CMK (cell line): ENCODE results near the gene PUS3.
"Not testable (repeated sequence)": the region's sequence is repeated elsewhere in the genome, so short reads cannot be mapped to it uniquely, and the experiment has no call there.

ENCODE experiments used
- DNase-seq: peaks from one replicate; pipeline ENCODE4 v3.0.0-alpha.2; 2010; ENCODE audit warnings: low read depth

Gene PUS3

DNA sequence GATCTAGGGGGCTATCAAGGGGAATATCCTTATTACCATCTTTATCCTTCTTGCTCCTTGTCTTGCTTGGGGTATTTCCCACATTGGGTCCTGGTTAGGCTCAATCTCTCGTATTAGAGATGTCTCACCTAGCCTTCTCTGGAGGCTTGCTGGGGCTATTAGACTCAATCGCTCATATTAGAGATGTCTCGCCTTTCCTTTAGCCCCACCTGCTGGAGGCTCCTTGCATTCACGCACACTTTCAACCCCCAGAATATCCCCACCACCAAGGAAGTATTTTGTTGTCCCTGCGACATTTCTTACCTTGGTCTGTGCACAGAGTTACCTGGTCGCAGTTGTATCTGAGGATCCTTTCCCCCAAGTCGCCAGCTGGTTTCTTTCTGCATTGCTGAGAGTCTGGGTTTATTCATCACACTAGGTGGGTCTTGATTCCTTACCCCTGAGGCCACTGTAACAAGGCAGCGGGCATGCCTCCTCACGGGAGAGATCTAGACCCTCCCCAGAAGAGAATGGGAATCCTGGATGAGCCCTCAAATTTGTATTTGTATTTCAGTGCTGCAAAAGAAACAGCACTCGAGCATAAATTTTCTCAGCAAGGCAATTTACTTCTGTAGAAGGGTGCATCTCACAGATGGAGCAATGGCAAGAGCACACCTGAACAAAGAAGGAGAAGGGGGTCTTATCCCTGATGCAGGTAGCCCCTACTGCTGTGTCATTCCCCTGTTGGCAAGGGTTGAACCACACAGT is 31.4 kb downstream of the PUS3 start:
- no peak for DNase-seq

GRCh38 chr11:125869521-125869920 is 33.5 kb downstream of the PUS3 start:
- no peak for DNase-seq

DNA sequence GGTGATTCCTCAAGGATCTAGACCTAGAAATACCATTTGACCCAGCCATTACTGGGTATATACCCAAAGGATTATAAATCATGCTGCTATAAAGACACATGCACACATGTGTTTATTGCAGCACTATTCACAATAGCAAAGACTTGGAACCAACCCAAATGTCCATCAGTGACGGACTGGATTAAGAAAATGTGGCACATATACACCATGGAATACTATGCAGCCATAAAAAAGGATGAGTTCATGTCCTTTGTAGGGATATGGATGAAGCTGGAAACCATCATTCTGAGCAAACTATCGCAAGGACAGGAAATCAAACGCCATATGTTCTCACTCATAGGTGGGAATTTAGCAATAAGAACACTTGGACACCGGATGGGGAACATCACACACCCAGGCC is 37.7 kb downstream of the PUS3 start:
- not testable (repeated sequence) for DNase-seq

- DNase-seq: not testable (repeated sequence)
Measured at GRCh38 chr11:125862786-125863185, 40.2 kb downstream of the PUS3 start.

DNA sequence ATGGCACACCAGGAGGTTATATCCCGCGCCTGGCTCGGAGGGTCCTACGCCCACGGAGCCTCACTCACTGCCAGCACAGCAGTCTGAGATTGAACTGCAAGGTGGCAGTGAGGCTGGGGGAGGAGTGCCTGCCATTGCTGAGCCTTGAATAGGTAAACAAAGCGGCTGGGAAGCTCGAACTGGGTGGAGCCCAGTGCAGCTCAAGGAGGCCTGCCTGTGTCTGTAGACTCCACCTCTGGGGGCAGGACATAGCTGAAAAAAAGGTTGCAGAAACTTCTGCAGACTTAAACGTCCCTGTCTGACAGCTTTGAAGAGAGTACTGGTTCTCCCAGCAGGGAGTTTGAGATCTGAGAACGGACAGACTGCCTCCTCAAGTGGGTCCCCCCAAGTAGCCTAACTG is 45.3 kb downstream of the PUS3 start:
- not testable (repeated sequence) for DNase-seq

GRCh38 chr11:125846188-125846587 is 56.8 kb downstream of the PUS3 start:
- DNase-seq: no peak
